Pancreas (tissue), 10 donors: Measurements from ENCODE around the gene ENO4. TPM values are rescaled to one million over a fixed set of nuclear protein-coding genes. Genes with fewer than 3 reads are reported as not detected.

Experiments
- ATAC-seq, 4 donors: fragments of 200-7000 bp; cut with Tn5 transposase; one replicate each; pipeline versions ENCODE4 v1.8.0 to v1.9.1; 2020; ENCODE audit warnings: mild to moderate bottlenecking in 4 of 4, moderate library complexity in 4 of 4
- DNase-seq, 6 donors: peaks; one replicate each; pipeline ENCODE4 v3.0.0-alpha.2; 2020
- FAIRE-seq: peaks from 2 replicates; lab custom pipeline; 2012; peaks lifted over from hg19 to GRCh38; lab: Jason Lieb, UNC
- H3K27ac ChIP-seq, 4 donors: fragments of 200-600 bp; sonication (generic); 1 replicate in 3 of 4; 2 replicates in 1 of 4; pipeline versions ENCODE4 v1.5.0 to v1.8.0; 2020
- H3K27me3 ChIP-seq, 4 donors: fragments of 200-600 bp; one replicate each; pipeline ENCODE4 v1.8.0; 2021
- H3K36me3 ChIP-seq, 3 donors: fragments of 200-600 bp; sonication (generic) in 1 of 3; one replicate each; pipeline versions ENCODE4 v1.5.0 to v1.8.0; 2020 to 2021
- H3K4me1 ChIP-seq, 3 donors: fragments of 200-600 bp; one replicate each; pipeline ENCODE4 v1.8.0; 2021
- H3K4me3 ChIP-seq, 4 donors: fragments of 200-600 bp; sonication (generic) in 2 of 4; one replicate each; pipeline versions ENCODE4 v1.5.0 to v1.8.0; 2020 to 2021
- H3K9me3 ChIP-seq, 4 donors: fragments of 200-600 bp; one replicate each; pipeline ENCODE4 v1.8.0; 2021
- WGBS, 2 donors: extraction: QIAGEN DNeasy Blood & Tissue Kit; methylation state at CpG; one replicate each; pipeline ENCODE4 v1.1.7; 2013; 5-methylcytosine and 5-hydroxymethylcytosine counted together
- intact Hi-C, 3 donors: fragments of 100-400 bp; cut with DNase I; formaldehyde crosslinking; loops; one replicate each; pipeline versions ENCODE4 v1.11.1 to v1.14.2; 2022
- polyA plus RNA-seq, 2 donors: library from polyadenylated mRNA; stranded (reverse); fragments of 200-250 nt; gene quantifications; one replicate each; pipeline ENCODE4 v1.2.3, GENCODE V29; 2013
- total RNA-seq, 6 donors: library from RNA; stranded (reverse); fragmentation: NEBNext Ultra II Directional in 4 of 6; extraction: Animal tissue kit (Norgen Biotek cat#: 25700) in 4 of 6; gene quantifications; one replicate each; pipeline versions ENCODE4 v1.2.1 to v1.2.4, GENCODE V29; 2021 to 2023
- TF ChIP-seq, protein P1 (sequence below), 4 donors: fragments of 200-600 bp; sonication (generic) in 3 of 4; IDR thresholded peaks; one replicate each; pipeline versions ENCODE4 v1.5.0 to v1.8.0; 2021; ENCODE audit warnings: antibody characterized with exemption in 4 of 4
- donor health status: healthy with polysubstance abuse.
- donor health status: DM: no; HTN: no; CAD: no; lungs with moderate emphysema.
- donor health status: DM: no; HTN: no; CAD: no.
- donor health status: control.
- donor health status: control.
- donor health status: Bipolar disorder and iron deficiency.
- donor health status: DM: yes; HTN: yes; CAD: no.
- donor health status: DM: no; HTN: no; CAD: no.
- donor health status: DM: no; HTN: no; CAD: no.
- donor health status: DM: yes; HTN: yes; CAD: no.

Gene ENO4
- total and polyA plus RNA-seq, 8 donors: 0.15 to 0.71 (median 0.23) TPM

DNA sequence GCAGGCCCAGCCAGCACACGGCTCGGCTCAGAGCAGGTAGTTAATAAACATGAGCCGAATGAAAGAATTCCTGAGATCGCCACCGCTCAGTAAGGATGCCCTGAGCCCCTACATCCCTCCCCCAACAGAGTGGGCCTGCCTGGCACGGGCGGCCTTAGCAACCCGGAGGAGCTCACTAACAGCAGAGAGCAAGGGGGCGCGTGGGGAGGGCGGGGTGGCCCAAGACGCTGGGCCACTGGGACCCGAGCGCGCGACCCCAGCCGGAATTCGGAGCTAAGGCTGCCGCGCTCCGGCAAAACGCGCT, 403 bp upstream of the ENO4 start:
- Histone ChIP-seq H3K4me1 (peaks cover 0 to 8% (median 0%) of the 10 kb centered on the region in 3 donors), H3K27ac (peak overlapping the region; percentile 32 to 71 (median 50)), H3K4me3 (peak overlapping the region; percentile 73 to 84 (median 78)), H3K36me3 (no peaks in the 10 kb centered on the region), H3K9me3 (no peaks in the 10 kb centered on the region), H3K27me3 (no peaks in the 10 kb centered on the region)
- TF ChIP-seq, protein P1, sequence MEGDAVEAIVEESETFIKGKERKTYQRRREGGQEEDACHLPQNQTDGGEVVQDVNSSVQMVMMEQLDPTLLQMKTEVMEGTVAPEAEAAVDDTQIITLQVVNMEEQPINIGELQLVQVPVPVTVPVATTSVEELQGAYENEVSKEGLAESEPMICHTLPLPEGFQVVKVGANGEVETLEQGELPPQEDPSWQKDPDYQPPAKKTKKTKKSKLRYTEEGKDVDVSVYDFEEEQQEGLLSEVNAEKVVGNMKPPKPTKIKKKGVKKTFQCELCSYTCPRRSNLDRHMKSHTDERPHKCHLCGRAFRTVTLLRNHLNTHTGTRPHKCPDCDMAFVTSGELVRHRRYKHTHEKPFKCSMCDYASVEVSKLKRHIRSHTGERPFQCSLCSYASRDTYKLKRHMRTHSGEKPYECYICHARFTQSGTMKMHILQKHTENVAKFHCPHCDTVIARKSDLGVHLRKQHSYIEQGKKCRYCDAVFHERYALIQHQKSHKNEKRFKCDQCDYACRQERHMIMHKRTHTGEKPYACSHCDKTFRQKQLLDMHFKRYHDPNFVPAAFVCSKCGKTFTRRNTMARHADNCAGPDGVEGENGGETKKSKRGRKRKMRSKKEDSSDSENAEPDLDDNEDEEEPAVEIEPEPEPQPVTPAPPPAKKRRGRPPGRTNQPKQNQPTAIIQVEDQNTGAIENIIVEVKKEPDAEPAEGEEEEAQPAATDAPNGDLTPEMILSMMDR (IDR thresholded peaks at IDR 0.05): no peak
- DNase-seq (peak in 5 of 6 donors; percentile 15 to 65 (median 36)), ATAC-seq (peak; percentile 11 to 44 (median 20)), FAIRE-seq (no peak)
- 0% methylated on average over 23 of the region's 23 CpGs for WGBS, 2 donors
- intact Hi-C loops: no loop called here

DNA sequence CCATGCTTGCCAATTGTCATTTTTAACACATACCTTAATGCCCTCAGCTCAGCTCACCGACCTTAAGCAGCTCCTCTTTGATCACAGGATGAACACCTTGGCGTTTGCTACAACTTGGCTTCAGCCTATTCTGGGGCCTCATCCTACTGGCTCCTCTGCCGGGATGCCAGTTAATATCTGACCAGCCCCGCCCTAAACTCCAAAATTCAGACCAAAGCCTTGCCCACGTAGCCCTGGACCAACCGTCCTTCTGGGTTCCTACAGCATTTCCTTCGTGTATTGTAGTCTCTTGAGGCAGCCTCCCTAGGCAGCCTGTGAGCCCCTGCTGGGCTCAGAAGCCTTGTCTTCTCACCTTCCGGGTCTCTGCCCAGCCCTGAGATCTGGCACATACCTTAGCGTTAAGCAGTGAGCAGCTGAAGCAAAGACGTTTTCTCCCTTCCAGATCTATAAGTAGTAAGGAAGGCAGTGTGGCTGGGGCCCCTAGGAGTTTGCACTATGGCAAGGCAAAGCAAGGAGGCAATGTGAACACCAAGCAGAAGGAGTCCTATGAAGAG, 836 bp downstream of the ENO4 start:
- Histone ChIP-seq H3K9me3 (no peaks in the 10 kb centered on the region), H3K4me1 (peaks cover 0 to 8% (median 0%) of the 10 kb centered on the region in 3 donors), H3K27ac (peak overlapping the region; percentile 32 to 71 (median 50)), H3K36me3 (no peaks in the 10 kb centered on the region), H3K27me3 (no peaks in the 10 kb centered on the region), H3K4me3 (peak overlapping the region; percentile 73 to 84 (median 78))
- TF ChIP-seq, protein P1 (IDR thresholded peaks at IDR 0.05): no peak
- ATAC-seq (peak in 3 of 4 donors; percentile 4 to 9 (median 9)), FAIRE-seq (no peak), DNase-seq (no peak)
- intact Hi-C loops: no loop called here
- 22 to 24% methylated on average over 10 of the region's 10 CpGs for WGBS, 2 donors

DNA sequence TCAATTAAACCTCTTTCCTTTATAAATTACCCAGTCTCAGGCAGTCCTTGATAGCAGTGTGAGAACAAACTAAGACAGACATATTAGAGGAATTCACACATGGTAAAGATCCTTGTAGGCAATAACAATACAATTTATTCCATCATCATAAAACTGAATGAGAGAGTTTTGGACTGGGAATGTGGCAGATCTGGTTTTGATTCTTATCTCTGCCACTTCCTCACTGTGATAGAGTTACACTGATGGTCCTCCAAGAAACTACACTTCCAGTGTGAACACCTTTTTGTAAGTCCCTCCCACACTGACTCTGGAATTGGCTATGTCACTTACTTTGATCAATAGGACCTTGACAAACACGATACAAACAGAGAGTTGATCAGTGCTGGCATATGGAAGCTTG, 2.9 kb downstream of the ENO4 start:
- ATAC-seq (no peak), DNase-seq (no peak), FAIRE-seq (no peak)
- Histone ChIP-seq H3K4me1 (peaks cover 0 to 8% (median 0%) of the 10 kb centered on the region in 3 donors), H3K27ac (no peak overlapping the region), H3K9me3 (no peaks in the 10 kb centered on the region), H3K4me3 (no peak overlapping the region), H3K27me3 (no peaks in the 10 kb centered on the region), H3K36me3 (no peaks in the 10 kb centered on the region)
- intact Hi-C loops: no loop called here
- TF ChIP-seq, protein P1 (IDR thresholded peaks at IDR 0.05): no peak
- 27 to 30% methylated on average over 1 of the region's 1 CpG for WGBS, 2 donors

DNA sequence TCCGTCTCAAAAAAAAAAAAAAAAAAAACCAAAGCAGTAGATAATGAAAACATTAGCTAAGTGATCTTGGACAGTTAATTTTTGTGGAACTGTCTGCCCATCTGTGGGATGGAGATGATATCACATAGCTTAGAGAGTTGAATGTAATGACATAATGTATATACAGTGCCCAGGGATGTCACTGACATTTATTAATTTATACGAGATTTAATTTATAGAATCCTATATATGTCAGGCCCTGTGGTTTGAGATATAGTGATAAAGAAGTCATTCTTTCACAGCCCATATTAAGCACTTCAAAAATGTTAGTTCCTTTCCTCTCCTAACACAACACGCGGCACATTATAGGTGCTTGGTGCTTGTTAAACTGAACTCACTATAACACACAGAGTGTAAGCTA, 4.0 kb downstream of the ENO4 start:
- FAIRE-seq: no peak

DNA sequence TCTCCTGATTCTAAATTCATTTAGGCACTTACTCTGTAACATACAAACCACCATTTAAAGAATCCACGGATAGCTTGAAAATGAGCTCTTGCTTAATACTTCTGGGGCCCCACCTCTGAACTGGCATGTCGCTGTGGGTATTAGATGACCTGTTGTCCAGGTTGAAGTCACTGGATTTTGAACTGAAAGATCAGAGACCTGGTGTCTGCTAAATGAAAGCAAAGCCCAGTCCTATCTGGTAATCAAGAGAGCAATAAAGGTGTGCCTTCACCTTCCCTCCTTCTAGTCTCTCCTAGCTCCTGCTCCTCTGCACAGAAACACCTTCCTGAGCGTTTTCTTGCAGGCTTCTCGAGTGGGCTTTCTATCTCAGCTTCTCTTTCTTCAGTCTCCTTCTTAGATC, 4.4 kb downstream of the ENO4 start:
- DNase-seq (no peak), ATAC-seq (no peak), FAIRE-seq (no peak)
- Histone ChIP-seq H3K36me3 (no peaks in the 10 kb centered on the region), H3K9me3 (no peaks in the 10 kb centered on the region), H3K4me3 (no peak overlapping the region), H3K4me1 (peaks cover 0 to 5% (median 0%) of the 10 kb centered on the region in 3 donors), H3K27ac (no peak overlapping the region), H3K27me3 (no peaks in the 10 kb centered on the region)
- TF ChIP-seq, protein P1 (IDR thresholded peaks at IDR 0.05): no peak
- intact Hi-C loops: no loop called here
- WGBS, 2 donors: 70 to 75% methylated on average over 4 of the region's 4 CpGs

More for the DNA sequence above, 4.0 kb downstream of the ENO4 start:
- Histone ChIP-seq H3K9me3 (no peaks in the 10 kb centered on the region), H3K4me1 (peaks cover 0 to 7% (median 0%) of the 10 kb centered on the region in 3 donors), H3K4me3 (no peak overlapping the region), H3K27ac (no peak overlapping the region), H3K36me3 (no peaks in the 10 kb centered on the region), H3K27me3 (no peaks in the 10 kb centered on the region)
- no peak for ATAC-seq
- no peak for DNase-seq
- intact Hi-C loops: no loop called here
- WGBS, 2 donors: 71 to 88% methylated on average over 4 of the region's 4 CpGs
- TF ChIP-seq, protein P1 (IDR thresholded peaks at IDR 0.05): no peak
